ENCODE data around the gene PAGE3.

PAGE3 gene, protein sequence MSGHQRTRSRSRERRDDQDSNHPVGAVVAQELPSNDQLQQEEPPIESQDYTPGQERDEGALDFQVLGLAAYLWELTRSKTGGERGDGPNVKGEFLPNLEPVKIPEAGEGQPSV

DNA sequence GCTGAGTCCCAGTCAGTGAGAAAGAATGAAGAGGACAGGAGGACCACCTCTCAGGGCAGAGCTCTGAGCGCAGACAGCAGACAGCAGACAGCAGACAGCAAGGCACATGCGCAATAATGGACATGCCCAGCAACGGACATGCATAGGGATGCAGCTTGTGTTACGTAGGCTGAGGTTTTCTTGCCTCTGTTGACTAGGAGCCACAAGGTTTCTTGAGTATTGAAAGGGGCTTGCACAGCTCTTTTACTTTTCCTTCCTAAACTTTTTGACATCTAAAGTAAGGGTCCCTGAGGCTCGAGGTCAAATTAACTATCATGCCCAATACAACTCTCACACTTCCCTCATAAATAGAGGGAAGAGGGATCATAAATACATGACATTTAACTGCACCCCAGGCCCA lies at the start of gene PAGE3:
TSS of gene PAGE3 (minus strand) at position 101 of the 400 bp plus-strand sequence. CDS start 1,013 bp downstream, outside the sequence.
- DNase-seq = no peak

DNA sequence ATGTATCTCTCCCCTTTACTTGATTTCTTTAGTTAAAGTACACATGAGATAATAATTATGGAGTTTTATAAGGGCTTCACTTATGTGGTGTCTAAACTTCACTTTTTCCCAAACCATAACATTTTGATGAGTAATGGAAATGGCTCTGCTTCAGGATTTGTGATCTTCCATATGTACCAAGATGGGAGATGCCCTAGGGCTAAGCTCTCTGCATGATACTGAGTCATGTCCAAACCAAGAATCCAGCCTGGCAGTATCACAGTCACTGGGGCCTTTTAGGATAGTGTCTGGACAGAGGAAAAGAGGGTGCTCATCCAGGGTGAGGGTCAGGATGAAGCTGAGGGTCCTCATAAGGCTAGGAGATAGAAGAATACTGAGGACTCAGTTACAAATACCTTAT lies 47.9 kb upstream of the PAGE3 start:
- no peak for DNase-seq

DNA sequence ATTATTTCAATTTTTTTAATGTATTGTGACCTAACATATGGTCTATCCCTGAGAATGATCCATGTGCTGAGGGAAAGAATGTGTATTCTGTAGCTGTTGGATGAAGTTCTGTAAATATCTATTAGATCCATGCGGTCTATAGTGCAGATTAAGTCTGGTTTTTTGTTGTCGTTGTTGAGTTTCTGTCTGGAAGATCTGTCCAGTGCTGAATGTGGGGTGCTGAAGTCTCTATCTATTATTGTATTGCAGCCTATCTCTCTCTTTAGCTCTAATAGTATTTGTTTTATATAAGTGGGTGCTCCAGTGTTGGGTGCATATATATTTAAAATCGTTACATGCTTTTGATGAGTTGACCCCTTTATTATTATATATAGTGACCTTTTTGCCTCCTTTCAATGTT lies 26.2 kb upstream of the PAGE3 start:
- DNase-seq = no peak

DNA sequence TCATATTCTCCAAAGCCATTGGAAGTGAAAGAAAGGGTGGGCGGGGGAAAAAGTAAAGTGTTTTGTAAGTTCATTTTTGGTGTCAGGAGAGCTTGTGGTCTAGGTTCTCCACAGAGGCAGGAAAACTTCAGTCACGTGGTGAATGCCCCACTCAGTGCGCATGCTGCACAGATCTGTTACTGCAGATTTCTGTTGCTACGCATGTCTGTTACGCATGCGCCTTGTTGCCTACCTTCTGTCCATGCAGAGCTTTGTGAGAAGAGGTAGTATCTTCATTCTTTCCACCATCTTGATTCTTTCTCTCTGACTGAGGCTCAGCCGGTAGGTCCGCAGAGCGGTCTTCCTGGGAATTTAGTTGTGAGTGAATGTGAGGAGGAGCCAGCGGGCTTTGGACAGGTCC lies 15.1 kb upstream of the PAGE3 start:
- DNase-seq = no peak

DNA sequence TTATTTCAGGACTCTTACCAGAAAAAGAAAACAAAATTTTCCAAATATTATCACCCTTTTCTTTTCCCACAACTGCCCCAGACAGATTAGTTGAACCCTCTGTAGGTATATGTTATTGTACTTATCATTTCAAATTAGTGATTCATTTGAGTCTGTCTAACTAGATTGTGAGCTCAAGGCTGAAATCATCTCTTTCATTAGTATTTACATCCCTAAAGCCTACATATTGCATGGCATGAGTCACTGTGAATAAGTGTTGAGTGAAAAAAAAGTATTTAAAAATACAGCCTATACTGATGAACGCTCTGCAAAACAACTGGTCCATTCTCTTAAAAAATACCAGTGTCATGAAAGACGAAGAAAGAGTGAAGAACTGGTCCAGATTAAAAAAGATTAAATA lies 3.9 kb downstream of the PAGE3 start:
- DNase-seq = no peak

DNA sequence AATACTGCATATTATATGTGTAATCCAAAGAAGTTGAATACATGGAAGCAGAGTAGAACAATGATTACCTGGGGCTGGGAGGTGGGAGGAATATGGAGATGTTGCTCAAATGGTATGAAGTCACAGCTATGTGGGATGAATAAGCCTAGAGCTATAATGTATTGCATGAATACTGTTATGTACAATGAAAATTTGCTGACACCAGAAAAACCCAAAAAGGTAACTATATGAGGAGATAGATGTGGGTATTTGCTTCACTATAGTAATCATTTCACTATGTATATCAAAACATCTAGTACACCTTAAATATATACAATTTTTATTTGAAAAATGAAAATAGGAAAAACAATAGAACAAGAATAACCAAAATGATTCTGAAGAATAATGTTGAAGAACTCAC lies 11.2 kb downstream of the PAGE3 start:
- no peak for DNase-seq

DNA sequence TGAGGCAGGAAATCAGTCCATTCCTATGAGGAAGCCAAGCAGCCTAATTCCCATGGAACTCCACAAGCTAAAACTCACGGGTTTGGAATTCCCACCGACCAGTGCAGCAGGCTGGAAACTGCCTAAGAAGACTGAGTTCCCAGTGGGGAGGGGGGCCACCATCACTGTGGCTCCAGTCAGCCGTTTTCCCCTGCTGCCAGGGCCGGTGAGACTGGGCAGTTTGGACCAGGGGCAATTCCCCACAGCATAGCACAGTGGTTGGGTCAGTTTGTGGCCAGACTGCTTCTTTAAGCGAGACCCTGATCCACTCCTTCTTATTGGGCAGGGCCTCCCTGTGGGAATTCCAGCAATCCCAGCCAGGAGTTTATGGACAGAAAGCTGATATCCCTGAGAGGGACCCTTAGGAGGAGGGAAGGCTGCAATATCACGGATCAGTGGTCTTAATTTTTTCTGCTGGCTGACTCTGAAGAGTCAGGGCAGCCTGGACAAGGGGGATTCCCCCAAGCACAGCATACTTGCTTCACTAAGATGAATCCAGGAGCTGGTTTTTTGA lies 23.9 kb downstream of the PAGE3 start:
- DNase-seq = no peak

DNA sequence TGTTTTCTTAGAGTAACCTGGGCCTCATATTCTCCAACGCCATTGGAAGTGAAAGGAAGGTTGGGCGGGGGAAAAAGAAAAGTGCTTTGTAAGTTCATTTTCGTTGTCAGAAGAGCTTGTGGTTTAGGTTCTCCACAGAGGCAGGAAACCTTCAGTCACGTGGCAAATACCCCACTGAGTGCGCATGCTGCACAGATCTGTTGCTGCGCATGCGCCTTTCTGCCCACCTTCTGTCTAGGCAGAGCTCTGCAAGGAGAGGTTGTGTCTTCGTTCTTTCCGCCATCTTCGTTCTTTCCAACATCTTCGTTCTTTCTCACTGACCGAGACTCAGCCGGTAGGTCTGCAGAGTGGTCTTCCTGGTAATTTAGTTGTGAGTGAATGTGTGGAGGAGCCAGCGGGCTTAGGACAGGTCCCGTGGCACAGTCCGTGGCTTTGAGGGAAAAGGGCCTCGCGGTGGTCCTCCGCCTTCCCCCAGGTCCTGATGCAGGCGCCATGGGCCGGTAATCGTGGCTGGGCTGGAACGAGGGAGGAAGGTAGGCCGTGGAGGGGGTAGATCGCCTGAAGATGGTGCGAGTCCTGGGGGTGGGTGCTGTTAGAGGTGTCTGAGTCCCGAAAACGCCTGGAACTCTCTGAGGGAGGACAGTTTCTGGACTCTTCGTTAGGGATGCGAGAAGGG lies 44.5 kb downstream of the PAGE3 start, which contains the start of gene PAGE5:
TSS of gene PAGE5 (plus strand) at position 228 of the 676 bp plus-strand sequence. CDS start 1,037 bp downstream, outside the sequence.
- no peak for DNase-seq

DNA sequence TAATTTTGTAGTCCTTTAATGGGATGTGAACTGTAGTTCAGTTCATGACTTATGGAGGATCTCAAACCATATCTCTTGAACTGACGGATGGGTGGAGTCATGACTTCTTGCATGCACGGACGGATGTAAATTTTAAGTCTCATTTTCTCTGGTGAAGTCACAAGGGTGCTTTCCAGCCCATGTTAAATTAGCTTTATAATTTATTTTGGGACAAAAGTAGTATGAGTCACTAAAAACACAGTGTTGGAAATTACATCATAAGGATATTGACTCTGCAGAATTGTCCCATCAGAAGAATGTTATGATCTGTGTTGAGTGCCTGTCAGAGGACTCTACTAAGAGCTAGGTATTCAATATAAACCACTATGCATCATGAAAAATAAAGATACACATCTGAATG lies 51.3 kb downstream of the PAGE3 start:
- DNase-seq = no peak

DNA sequence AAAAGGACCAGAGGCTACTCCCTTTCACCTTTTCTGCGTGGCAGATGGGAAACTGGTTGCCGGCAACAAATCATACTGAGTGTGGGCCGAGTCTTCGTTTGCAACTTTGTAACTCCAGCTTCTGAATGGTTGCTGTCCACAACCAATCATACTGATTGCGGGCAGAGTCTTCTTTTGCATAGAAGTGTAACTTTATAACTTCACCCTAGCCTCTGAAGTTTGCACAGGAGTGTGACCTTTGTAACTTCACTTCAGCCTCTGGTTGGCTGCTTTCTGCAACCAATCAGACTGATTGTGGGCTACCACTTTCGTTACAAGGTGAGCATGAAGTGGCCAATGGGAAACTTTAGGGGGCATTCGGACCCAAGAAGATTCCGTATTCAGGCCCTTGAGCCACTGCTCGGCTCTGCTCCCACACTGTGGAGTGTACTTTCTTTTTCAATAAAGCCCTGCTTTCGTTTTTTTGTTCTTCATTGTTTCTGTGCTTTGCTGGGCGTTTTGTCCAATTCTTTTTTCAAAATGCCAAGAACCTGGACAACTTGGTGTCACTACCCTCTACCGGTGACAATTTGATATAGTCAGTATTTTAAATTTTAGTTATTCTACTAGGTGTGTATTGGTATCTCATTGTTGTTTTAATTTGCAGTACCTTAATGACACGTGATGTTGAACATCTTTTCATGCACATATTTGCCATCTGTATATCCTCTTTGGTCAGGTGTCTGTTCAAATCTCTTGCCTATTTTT lies 53.6 kb downstream of the PAGE3 start:
- DNase-seq = no peak
